Ishikawa (cell line): ENCODE data around the gene RASSF5.

Experiments used
- CEBPB ChIP-seq: IDR thresholded peaks from 2 replicates; pipeline ENCODE4 v1.6.1; 2012
- EGR1 ChIP-seq: IDR thresholded peaks from 2 replicates; pipeline ENCODE4 v1.6.1; 2012
- EP300 ChIP-seq: IDR thresholded peaks from 2 replicates; pipeline ENCODE4 v1.6.1; 2012; ENCODE audit warnings: borderline replicate concordance
- REST ChIP-seq: IDR thresholded peaks from 2 replicates; pipeline ENCODE4 v1.6.1; 2012; ENCODE audit warnings: low read depth, mild to moderate bottlenecking
- TAF1 ChIP-seq: IDR thresholded peaks from 2 replicates; pipeline ENCODE4 v1.6.1; 2012; ENCODE audit warnings: low read depth, mild to moderate bottlenecking
- TEAD4 ChIP-seq: IDR thresholded peaks from 2 replicates; pipeline ENCODE4 v1.6.1; 2012
- YY1 ChIP-seq: IDR thresholded peaks from 2 replicates; pipeline ENCODE4 v1.6.1; 2012; ENCODE audit warnings: low read depth
- ZBTB7A ChIP-seq: IDR thresholded peaks from 2 replicates; pipeline ENCODE4 v1.6.1; 2012; ENCODE audit warnings: low read depth

- TF ChIP-seq REST (no peak), TAF1 (no peak), EGR1 (no peak), TEAD4 (no peak), EP300 (no peak), ZBTB7A (no peak), YY1 (no peak), CEBPB (no peak)
Observed at GRCh38 chr1:206534552-206534951, 27.2 kb downstream of the RASSF5 start.
